T-cell (primary cell): ENCODE measurements around the gene SEC62. TPM values are rescaled to one million over a fixed set of nuclear protein-coding genes. Genes with fewer than 3 reads are reported as not detected.

ENCODE experiments used
- ATAC-seq, 4 experiments: fragments of 200-7000 bp in 3 of 4; fragments of 150-1000 bp in 1 of 4; cut with Tn5 transposase; replicated peaks in 1 of 4; 1 replicate in 3 of 4; 2 replicates in 1 of 4; pipeline ENCODE4 v1.10.0; 2021; ENCODE audit warnings: moderate library complexity in 3 of 4, mild to moderate bottlenecking in 2 of 4, moderate number of reproducible peaks in 1 of 4
- CTCF ChIA-PET, 2 donors: fragments of 300-600 bp; sonication (Branson Sonifier 250); formaldehyde crosslinking; loops; one replicate each; lab custom pipeline; 2022; ENCODE audit warnings: antibody characterized with exemption in 2 of 2; lab: Charles Lee
- POLR2A ChIA-PET, 2 donors: fragments of 300-600 bp; sonication (Branson Sonifier 250); formaldehyde crosslinking; loops; one replicate each; lab custom pipeline; 2022; ENCODE audit warnings: antibody characterized with exemption in 2 of 2; lab: Charles Lee
- DNase-seq, 35 experiments: peaks; one replicate each; pipeline versions ENCODE4 v3.0.0 to v3.0.0-alpha.2; 2013 to 2023
- H3K27ac ChIP-seq: one replicate; pipeline ENCODE4 v1.5.1; 2013; ENCODE audit warnings: low read length
- H3K27me3 ChIP-seq, 2 experiments: replicated peaks in 1 of 2; 1 replicate in 1 of 2; 2 replicates in 1 of 2; pipeline versions ENCODE4 v1.6.1 to v1.7.0; 2013; ENCODE audit warnings: low read length in 1 of 2, mixed read lengths in 1 of 2; ENCODE audit not compliant: control insufficient read depth in 2 of 2, insufficient read depth in 2 of 2; ENCODE audit errors: extremely low read depth in 1 of 2
- H3K36me3 ChIP-seq, 2 donors: 1 replicate in 1 of 2; 2 replicates in 1 of 2; pipeline versions ENCODE4 v1.6.1 to v1.7.0; 2013; ENCODE audit warnings: low read length in 1 of 2; ENCODE audit not compliant: control insufficient read depth in 2 of 2, insufficient read depth in 1 of 2; ENCODE audit errors: extremely low read depth in 1 of 2
- H3K4me1 ChIP-seq, 2 experiments: 1 replicate in 1 of 2; 2 replicates in 1 of 2; pipeline versions ENCODE4 v1.6.1 to v1.7.0; 2013; ENCODE audit warnings: low read length in 2 of 2, mixed read lengths in 1 of 2; ENCODE audit not compliant: insufficient read depth in 2 of 2, control insufficient read depth in 1 of 2; ENCODE audit errors: extremely low read depth in 1 of 2
- H3K4me3 ChIP-seq, 2 donors: 1 replicate in 1 of 2; 2 replicates in 1 of 2; pipeline versions ENCODE4 v1.5.1 to v1.7.0; 2013; ENCODE audit warnings: mild to moderate bottlenecking in 2 of 2, low read length in 1 of 2, moderate library complexity in 1 of 2; ENCODE audit not compliant: control insufficient read depth in 1 of 2; ENCODE audit errors: extremely low read depth in 1 of 2
- H3K9me3 ChIP-seq: 2 replicates; pipeline ENCODE4 v1.7.0; 2013
- H3K27ac Mint-ChIP-seq, 2 donors: one replicate each; pipeline ENCODE4 v1.8.0; 2020 to 2021; ENCODE audit warnings: mild to moderate bottlenecking in 2 of 2, mixed read lengths in 2 of 2
- H3K27me3 Mint-ChIP-seq, 2 donors: one replicate each; pipeline ENCODE4 v1.8.0; 2021 to 2022; ENCODE audit warnings: mixed read lengths in 2 of 2
- H3K36me3 Mint-ChIP-seq: one replicate; pipeline ENCODE4 v1.8.0; 2021; ENCODE audit warnings: mixed read lengths
- H3K4me1 Mint-ChIP-seq, 3 donors: one replicate each; pipeline ENCODE4 v1.8.0; 2020 to 2022; ENCODE audit warnings: mixed read lengths in 3 of 3, mild to moderate bottlenecking in 1 of 3
- H3K4me3 Mint-ChIP-seq, 3 donors: one replicate each; pipeline ENCODE4 v1.8.0; 2020 to 2022; ENCODE audit warnings: mild to moderate bottlenecking in 3 of 3, mixed read lengths in 3 of 3, moderate library complexity in 3 of 3
- H3K9me3 Mint-ChIP-seq, 3 donors: one replicate each; pipeline ENCODE4 v1.8.0; 2020 to 2022; ENCODE audit warnings: mixed read lengths in 3 of 3
- WGBS: methylation state at CpG from one replicate; pipeline ENCODE4 v1.1.5; 2013; ENCODE audit warnings: missing lambda C conversion rate; ENCODE audit not compliant: insufficient coverage; 5-methylcytosine and 5-hydroxymethylcytosine counted together
- total RNA-seq, 35 experiments: library from RNA in 6 of 35; stranded (reverse) in 6 of 35; fragments of 120-200 nt in 1 of 35; gene quantifications; one replicate each; pipeline versions ENCODE4 v1.2.1 to v1.2.4 and lab custom pipeline; 2013 to 2026

Gene SEC62
- total RNA-seq, 5 donors from 2014 or later (not counting 1 experiment from before 2014, with no cell fraction given): 95.0 to 99.9 (median 97.2) TPM

DNA sequence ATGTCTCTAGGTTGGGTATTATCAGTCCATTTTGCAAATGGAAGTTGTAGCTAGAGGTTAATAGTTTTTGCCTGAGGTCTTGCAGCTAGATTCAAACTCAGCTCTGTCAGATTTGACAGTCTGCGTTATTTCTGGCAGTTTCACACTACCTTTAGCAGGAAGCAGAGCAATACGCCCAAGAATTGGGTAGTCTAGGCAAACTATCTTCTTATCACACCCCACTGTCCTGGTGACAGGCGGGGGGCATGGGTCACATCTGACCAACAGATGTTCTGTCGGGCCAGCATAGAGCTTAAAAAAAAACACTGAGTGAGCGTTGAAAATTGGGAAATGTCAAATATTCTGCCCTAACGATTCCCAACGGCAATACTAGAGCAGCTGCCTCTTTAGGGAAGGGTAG lies 76.9 kb downstream of the SEC62 start:
- H3K9me3 Mint-ChIP-seq: no peaks in the 10 kb centered on the region
- peaks cover 0 to 3% of the 10 kb centered on the region in 2 donors for H3K36me3 ChIP-seq
- CTCF ChIA-PET: interaction anchor here (0.6 to 1.0 kb wide), 3 partner anchors 9 to 14 kb away, joined by 3 to 6 read pairs (median 5); no protein-coding TSS in a partner anchor
- POLR2A ChIA-PET: no interaction called here
- H3K27me3 ChIP-seq: no peaks in the 10 kb centered on the region
- ATAC-seq (no peak), DNase-seq (no peak)
- H3K27ac Mint-ChIP-seq: no peak overlapping the region
- peaks cover 5% of the 10 kb centered on the region for H3K36me3 Mint-ChIP-seq
- peaks cover 13 to 26% (median 24%) of the 10 kb centered on the region in 3 donors for H3K4me1 Mint-ChIP-seq
- no peak overlapping the region for H3K27ac ChIP-seq
- 100% methylated on average over 1 of the region's 7 CpGs for WGBS
- peaks cover 2 to 21% of the 10 kb centered on the region in 2 experiments for H3K4me1 ChIP-seq
- H3K9me3 ChIP-seq: no peaks in the 10 kb centered on the region
- no peaks in the 10 kb centered on the region for H3K27me3 Mint-ChIP-seq
- H3K4me3 ChIP-seq: no peak overlapping the region
- no peak overlapping the region for H3K4me3 Mint-ChIP-seq

GRCh38 chr3:170044271-170044670 lies 77.7 kb downstream of the SEC62 start:
- H3K36me3 Mint-ChIP-seq: peaks cover 5% of the 10 kb centered on the region
- ATAC-seq: no peak
- H3K27ac Mint-ChIP-seq: peak overlapping the region in 1 of 2 donors; percentile 69
- peaks cover 7 to 23% (median 22%) of the 10 kb centered on the region in 3 donors for H3K4me1 Mint-ChIP-seq
- WGBS: no CpG with 5 or more reads among the region's 8 CpGs
- ChIA-PET CTCF (interaction anchor here in 1 of 2 donors (0.6 to 1.0 kb wide), 3 partner anchors 10 to 58 kb away, joined by 3 to 6 read pairs (median 5); no protein-coding TSS in a partner anchor), POLR2A (no interaction called here)
- no peak overlapping the region for H3K4me3 Mint-ChIP-seq
- no peaks in the 10 kb centered on the region for H3K9me3 Mint-ChIP-seq
- Histone ChIP-seq H3K4me1 (peaks cover 2 to 16% of the 10 kb centered on the region in 2 experiments), H3K27me3 (no peaks in the 10 kb centered on the region), H3K4me3 (no peak overlapping the region), H3K9me3 (no peaks in the 10 kb centered on the region), H3K36me3 (peaks cover 0 to 3% of the 10 kb centered on the region in 2 donors), H3K27ac (no peak overlapping the region)
- H3K27me3 Mint-ChIP-seq: no peaks in the 10 kb centered on the region
- no peak for DNase-seq

DNA sequence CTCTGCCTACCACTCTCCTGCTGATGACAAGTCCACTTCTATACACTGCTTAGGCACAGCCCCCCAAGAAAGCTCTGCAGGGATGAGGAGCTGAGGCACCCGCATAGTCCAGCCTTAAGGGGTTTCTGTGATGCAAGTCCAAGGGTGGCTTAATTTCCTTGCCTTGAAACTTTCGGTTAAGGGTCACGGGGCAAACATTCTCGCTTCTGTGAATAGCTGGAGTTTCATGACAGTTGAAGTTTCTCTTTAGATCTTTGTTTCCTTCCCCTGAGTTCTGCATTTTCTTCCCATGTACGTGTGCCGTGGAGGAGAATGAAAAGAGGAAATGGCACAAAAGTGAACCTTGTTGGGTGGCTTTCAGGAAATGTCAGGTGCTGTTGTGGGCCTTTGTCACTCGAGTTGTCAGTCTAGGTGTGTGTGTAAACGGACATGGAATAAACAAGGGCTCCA lies 78.2 kb downstream of the SEC62 start:
- ATAC-seq (peak in 1 of 4 experiments; percentile 43), DNase-seq (peak in 1 of 35 experiments; percentile 6)
- 44% methylated on average over 7 of the region's 8 CpGs for WGBS
- Histone ChIP-seq H3K9me3 (no peaks in the 10 kb centered on the region), H3K27me3 (no peaks in the 10 kb centered on the region), H3K27ac (no peak overlapping the region), H3K4me3 (no peak overlapping the region), H3K4me1 (peaks cover 2 to 16% of the 10 kb centered on the region in 2 experiments), H3K36me3 (peaks cover 0 to 3% of the 10 kb centered on the region in 2 donors)
- no peaks in the 10 kb centered on the region for H3K9me3 Mint-ChIP-seq
- ChIA-PET POLR2A (no interaction called here), CTCF (interaction anchor here (0.6 to 0.7 kb wide), 2 partner anchors 58 to 231 kb away, joined by 3 read pairs; no protein-coding TSS in a partner anchor)
- peaks cover 5% of the 10 kb centered on the region for H3K36me3 Mint-ChIP-seq
- no peaks in the 10 kb centered on the region for H3K27me3 Mint-ChIP-seq
- H3K4me3 Mint-ChIP-seq: peak overlapping the region in 2 of 3 donors; percentile 5 to 42
- H3K4me1 Mint-ChIP-seq: peaks cover 7 to 22% (median 21%) of the 10 kb centered on the region in 3 donors
- H3K27ac Mint-ChIP-seq: peak overlapping the region; percentile 17 to 69

DNA sequence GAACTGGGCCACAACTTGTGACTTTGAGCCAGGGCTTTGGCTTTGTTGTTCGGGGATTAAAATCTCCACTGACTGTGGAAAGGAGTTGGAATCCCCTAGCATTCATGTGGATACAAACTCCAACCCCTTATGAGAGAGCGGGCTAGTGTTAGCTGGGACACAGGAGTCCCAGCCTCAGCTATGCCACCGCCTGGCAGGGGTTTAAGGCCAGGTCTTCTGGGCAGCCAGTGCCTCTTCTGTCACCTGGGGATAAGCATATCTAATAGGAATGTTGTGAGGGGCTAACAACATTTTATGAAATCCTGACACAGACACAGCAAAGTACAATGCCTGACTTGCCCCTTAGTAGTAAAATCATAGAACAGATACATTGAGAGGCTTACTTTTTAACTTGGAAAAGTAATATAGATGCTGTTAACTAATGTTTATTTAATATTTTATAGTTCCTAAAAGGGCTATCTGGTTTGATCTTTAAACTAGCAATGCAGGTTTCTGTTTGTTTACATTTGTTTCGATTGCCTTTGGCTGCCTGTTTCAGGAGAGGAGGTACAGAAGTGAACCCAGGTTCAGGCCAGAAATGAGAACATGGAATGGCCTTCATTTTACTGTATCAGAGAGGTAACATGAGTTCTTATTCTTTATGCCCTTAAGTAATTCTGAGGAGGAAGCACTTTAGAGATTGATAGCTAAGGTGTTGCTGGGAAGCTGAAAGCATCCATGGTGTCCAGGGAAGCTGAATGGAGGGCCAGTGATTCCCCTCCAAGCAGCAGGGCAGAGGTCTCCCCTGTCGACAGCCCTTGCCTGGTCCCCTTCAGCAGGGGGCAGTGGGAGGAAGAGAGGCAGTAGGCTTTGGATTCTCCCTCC lies 79.9 kb downstream of the SEC62 start:
- Histone ChIP-seq H3K4me3 (no peak overlapping the region), H3K27ac (no peak overlapping the region), H3K4me1 (peaks cover 2 to 16% of the 10 kb centered on the region in 2 experiments), H3K36me3 (peaks cover 0 to 3% of the 10 kb centered on the region in 2 donors), H3K27me3 (no peaks in the 10 kb centered on the region), H3K9me3 (no peaks in the 10 kb centered on the region)
- H3K27me3 Mint-ChIP-seq: no peaks in the 10 kb centered on the region
- no peak for DNase-seq
- ATAC-seq: no peak
- H3K27ac Mint-ChIP-seq: peak overlapping the region in 1 of 2 donors; percentile 41
- H3K4me1 Mint-ChIP-seq: peaks cover 7 to 21% (median 18%) of the 10 kb centered on the region in 3 donors
- no peak overlapping the region for H3K4me3 Mint-ChIP-seq
- POLR2A ChIA-PET: interaction anchor here in 1 of 2 donors (0.9 kb wide), 1 partner anchor 279 kb away, joined by 3 read pairs; no protein-coding TSS in a partner anchor
- no CpG with 5 or more reads among the region's 5 CpGs for WGBS
- no peaks in the 10 kb centered on the region for H3K36me3 Mint-ChIP-seq
- CTCF ChIA-PET: interaction anchor here in 1 of 2 donors (0.8 kb wide), 1 partner anchor 22 kb away, joined by 3 read pairs; no protein-coding TSS in a partner anchor
- H3K9me3 Mint-ChIP-seq: no peaks in the 10 kb centered on the region

DNA sequence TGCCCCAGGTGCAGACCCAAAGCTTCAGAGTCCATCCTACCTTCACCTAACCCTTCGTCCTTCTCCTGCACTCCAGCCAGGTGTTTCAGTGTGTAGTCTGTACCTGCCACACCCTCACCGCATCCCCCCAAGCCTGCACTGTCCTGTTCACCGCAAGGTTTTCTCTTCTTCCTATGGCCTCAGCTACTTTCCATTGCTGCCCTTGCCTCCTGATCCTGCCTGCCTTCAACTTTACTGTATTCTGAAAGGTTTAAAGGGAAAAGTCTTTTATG lies 80.5 kb downstream of the SEC62 start:
- peaks cover 0 to 3% of the 10 kb centered on the region in 2 donors for H3K36me3 ChIP-seq
- ATAC-seq (no peak), DNase-seq (no peak)
- 86% methylated on average over 1 of the region's 3 CpGs for WGBS
- no peaks in the 10 kb centered on the region for H3K9me3 ChIP-seq
- H3K27me3 ChIP-seq: no peaks in the 10 kb centered on the region
- Mint-ChIP-seq H3K4me3 (no peak overlapping the region), H3K36me3 (no peaks in the 10 kb centered on the region), H3K9me3 (no peaks in the 10 kb centered on the region), H3K4me1 (peaks cover 7 to 21% (median 18%) of the 10 kb centered on the region in 3 donors), H3K27me3 (no peaks in the 10 kb centered on the region), H3K27ac (peak overlapping the region in 1 of 2 donors; percentile 39)
- H3K4me3 ChIP-seq: no peak overlapping the region
- H3K4me1 ChIP-seq: peaks cover 2 to 16% of the 10 kb centered on the region in 2 experiments
- no peak overlapping the region for H3K27ac ChIP-seq
- POLR2A ChIA-PET: no interaction called here
- CTCF ChIA-PET: interaction anchor here in 1 of 2 donors (0.6 kb wide), 1 partner anchor 296 kb away, joined by 5 read pairs; no protein-coding TSS in a partner anchor
